Vagina (tissue), 2 donors: Measurements from ENCODE around the gene PCNX4.
A peak's percentile ranks its signal among the peaks of the same experiment; 100 is the strongest.

Source experiments
- POLR2A ChIP-seq, 2 donors: fragments of 450-650 bp; IDR thresholded peaks; one replicate each; pipeline ENCODE4 v1.6.1; 2017; ENCODE audit warnings: antibody characterized with exemption in 2 of 2, mild to moderate bottlenecking in 2 of 2, moderate library complexity in 2 of 2
- POLR2AphosphoS5 ChIP-seq, 2 donors: sonication (generic); formaldehyde crosslinking; IDR thresholded peaks; one replicate each; pipeline ENCODE4 v1.9.0; 2017; ENCODE audit warnings: antibody characterized with exemption in 2 of 2, mild to moderate bottlenecking in 2 of 2, low read depth in 1 of 2; ENCODE audit not compliant: insufficient read depth in 1 of 2
- TF ChIP-seq, protein P1 (sequence below), 3 experiments: fragments of 450-650 bp in 2 of 3; fragments of 200-600 bp in 1 of 3; sonication (generic) in 1 of 3; IDR thresholded peaks; one replicate each; pipeline ENCODE4 v1.5.1; 2017 to 2019; ENCODE audit warnings: antibody characterized with exemption in 3 of 3, mild to moderate bottlenecking in 2 of 3, moderate library complexity in 2 of 3

DNA sequence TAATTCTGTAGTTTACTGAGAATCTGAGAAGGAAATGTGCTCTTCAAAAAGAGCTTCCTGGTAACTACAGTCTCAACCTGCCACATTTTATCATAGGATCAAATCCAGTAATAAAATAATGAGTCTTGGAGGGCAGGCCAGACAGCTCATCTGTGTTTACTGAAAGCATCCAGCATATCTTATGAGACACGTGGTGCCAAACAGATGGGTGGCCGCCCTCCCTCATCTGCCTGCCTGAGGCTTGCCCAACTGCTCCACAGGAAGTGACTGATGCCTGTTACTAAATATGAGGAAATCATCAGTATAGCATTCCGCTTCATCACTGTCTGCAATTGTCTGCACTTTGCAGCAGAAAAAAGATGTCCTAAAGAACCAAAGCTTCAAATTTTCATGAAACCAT, 60.0 kb downstream of the PCNX4 start:
- TF ChIP-seq, protein P1, sequence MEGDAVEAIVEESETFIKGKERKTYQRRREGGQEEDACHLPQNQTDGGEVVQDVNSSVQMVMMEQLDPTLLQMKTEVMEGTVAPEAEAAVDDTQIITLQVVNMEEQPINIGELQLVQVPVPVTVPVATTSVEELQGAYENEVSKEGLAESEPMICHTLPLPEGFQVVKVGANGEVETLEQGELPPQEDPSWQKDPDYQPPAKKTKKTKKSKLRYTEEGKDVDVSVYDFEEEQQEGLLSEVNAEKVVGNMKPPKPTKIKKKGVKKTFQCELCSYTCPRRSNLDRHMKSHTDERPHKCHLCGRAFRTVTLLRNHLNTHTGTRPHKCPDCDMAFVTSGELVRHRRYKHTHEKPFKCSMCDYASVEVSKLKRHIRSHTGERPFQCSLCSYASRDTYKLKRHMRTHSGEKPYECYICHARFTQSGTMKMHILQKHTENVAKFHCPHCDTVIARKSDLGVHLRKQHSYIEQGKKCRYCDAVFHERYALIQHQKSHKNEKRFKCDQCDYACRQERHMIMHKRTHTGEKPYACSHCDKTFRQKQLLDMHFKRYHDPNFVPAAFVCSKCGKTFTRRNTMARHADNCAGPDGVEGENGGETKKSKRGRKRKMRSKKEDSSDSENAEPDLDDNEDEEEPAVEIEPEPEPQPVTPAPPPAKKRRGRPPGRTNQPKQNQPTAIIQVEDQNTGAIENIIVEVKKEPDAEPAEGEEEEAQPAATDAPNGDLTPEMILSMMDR (IDR thresholded peaks at IDR 0.05) = no peak
- TF ChIP-seq POLR2A (IDR thresholded peaks at IDR 0.05) = no peak
- peak in 1 of 2 donors; percentile 63 for TF ChIP-seq POLR2AphosphoS5 (IDR thresholded peaks at IDR 0.05; ENCODE audit: insufficient read depth in 1 of 2, low read depth in 1 of 2)
